22Rv1 (cell line): ENCODE data around the gene MMP23B.
"Not testable (repeated sequence)": the region's sequence is repeated elsewhere in the genome, so short reads cannot be mapped to it uniquely, and the experiment has no call there.

Experiments used
- H3K27ac ChIP-seq: fragments of 450-650 bp; 2 replicates; pipeline ENCODE4 v1.5.1; 2017
- CTCF ChIP-seq: fragments of 450-650 bp; IDR thresholded peaks from 2 replicates; pipeline ENCODE4 v1.5.1; 2017; ENCODE audit warnings: mild to moderate bottlenecking
- ZFX ChIP-seq: fragments of 450-650 bp; IDR thresholded peaks from 2 replicates; pipeline ENCODE4 v1.6.1; 2017; ENCODE audit warnings: antibody characterized with exemption, borderline replicate concordance

The MMP23B gene

GRCh38 chr1:1631782-1632420 lies at the start of gene MMP23B:
Gene MMP23B, plus strand, starts transcription at chr1:1632173. Its CDS starts 46 bp downstream, at chr1:1632219.
- no peak for TF ChIP-seq ZFX
- no peak for TF ChIP-seq CTCF
- H3K27ac ChIP-seq = no peak within 1 kb of the TSS

- TF ChIP-seq ZFX = no peak
- no peak for TF ChIP-seq CTCF
- no peak overlapping the region for H3K27ac ChIP-seq
Measured at GRCh38 chr1:1582585-1583346, 49.2 kb upstream of the MMP23B start.

GRCh38 chr1:1583347-1584010 lies 48.5 kb upstream of the MMP23B start:
- H3K27ac ChIP-seq = no peak overlapping the region
- TF ChIP-seq ZFX (no peak), CTCF (no peak)

GRCh38 chr1:1591452-1591851 lies 40.5 kb upstream of the MMP23B start:
- TF ChIP-seq CTCF = no peak
- no peak for TF ChIP-seq ZFX
- H3K27ac ChIP-seq = no peak overlapping the region

GRCh38 chr1:1593834-1594601 lies 38.0 kb upstream of the MMP23B start:
- TF ChIP-seq CTCF (no peak), ZFX (no peak)
- H3K27ac ChIP-seq = no peak overlapping the region

- TF ChIP-seq CTCF (no peak), ZFX (no peak)
- H3K27ac ChIP-seq = no peak overlapping the region
Measured at GRCh38 chr1:1594602-1595260, 37.2 kb upstream of the MMP23B start.

- H3K27ac ChIP-seq = not testable (repeated sequence)
Measured at GRCh38 chr1:1595341-1595740, 36.6 kb upstream of the MMP23B start.
